NCI-H2029 (cell line): Measurements from ENCODE around the gene SFXN5.
"Not testable (repeated sequence)": the region's sequence is repeated elsewhere in the genome, so short reads cannot be mapped to it uniquely, and the experiment has no call there.

ENCODE experiments used
- DNase-seq: peaks from one replicate; lab custom pipeline; 2025; lab: John Stamatoyannopoulos, UW

SFXN5 gene, protein sequence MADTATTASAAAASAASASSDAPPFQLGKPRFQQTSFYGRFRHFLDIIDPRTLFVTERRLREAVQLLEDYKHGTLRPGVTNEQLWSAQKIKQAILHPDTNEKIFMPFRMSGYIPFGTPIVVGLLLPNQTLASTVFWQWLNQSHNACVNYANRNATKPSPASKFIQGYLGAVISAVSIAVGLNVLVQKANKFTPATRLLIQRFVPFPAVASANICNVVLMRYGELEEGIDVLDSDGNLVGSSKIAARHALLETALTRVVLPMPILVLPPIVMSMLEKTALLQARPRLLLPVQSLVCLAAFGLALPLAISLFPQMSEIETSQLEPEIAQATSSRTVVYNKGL

GRCh38 chr2:73071360-73072128, at the start of gene SFXN5:
Gene SFXN5, minus strand, starts transcription at chr2:73071712. Its CDS starts 7 bp downstream, at chr2:73071705.
- DNase-seq: peak; percentile 83

DNA sequence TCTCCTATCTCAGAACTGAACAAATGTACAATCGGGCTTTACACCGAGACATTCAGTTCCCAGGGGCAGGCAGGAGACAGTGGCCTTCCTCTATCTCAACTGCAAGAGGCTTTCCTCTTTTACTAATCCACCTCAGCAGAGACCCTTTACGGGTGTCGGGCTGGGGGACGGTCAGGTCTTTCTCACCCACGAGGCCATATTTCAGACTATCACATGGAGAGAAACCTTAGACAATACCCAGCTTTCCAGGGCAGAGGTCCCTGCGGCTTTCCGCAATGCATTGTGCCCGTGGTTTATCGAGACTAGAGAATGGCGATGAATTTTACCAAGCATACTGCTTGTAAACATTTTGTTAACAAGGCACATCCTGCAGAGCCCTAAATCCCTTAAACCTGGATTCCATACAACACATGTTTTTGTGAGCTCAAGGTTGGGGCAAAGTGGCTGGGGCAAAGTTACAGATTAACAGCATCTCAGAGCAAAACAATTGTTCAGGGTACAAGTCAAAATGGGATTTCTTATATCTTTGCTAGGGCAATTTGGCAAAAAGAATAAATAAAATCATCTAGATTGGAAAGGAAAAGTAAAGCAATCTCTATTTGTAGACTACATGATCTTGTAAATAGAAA, 48.2 kb upstream of the SFXN5 start:
- not testable (repeated sequence) for DNase-seq

DNA sequence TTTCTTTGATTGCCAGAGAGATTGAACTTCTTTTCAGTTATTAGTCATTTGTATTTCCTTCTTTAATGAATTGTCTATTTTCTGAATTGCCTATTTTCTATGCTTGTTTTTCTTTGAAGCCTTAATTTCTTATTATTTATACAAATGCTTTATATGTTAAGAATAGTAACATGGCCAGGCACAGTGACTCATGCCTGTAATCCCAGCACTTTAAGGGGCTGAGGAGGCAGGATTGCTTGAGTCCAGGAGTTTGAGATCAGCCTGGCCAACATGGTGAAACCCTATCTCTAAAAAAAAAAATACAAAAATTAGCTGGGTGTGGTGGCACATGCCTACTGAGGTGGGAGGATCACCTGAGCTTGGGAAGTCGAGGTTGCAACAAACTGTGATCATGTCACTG, 45.9 kb upstream of the SFXN5 start:
- DNase-seq: no peak

GRCh38 chr2:73116182-73116960, 44.9 kb upstream of the SFXN5 start:
- DNase-seq: no peak

GRCh38 chr2:73114273-73114867, 42.9 kb upstream of the SFXN5 start:
- no peak for DNase-seq

- DNase-seq: no peak
Measured at GRCh38 chr2:73112913-73113854, 41.7 kb upstream of the SFXN5 start, which contains the start of gene RAB11FIP5. Gene RAB11FIP5, minus strand, starts transcription at chr2:73112948. Its CDS starts 171 bp downstream, at chr2:73112777.

DNA sequence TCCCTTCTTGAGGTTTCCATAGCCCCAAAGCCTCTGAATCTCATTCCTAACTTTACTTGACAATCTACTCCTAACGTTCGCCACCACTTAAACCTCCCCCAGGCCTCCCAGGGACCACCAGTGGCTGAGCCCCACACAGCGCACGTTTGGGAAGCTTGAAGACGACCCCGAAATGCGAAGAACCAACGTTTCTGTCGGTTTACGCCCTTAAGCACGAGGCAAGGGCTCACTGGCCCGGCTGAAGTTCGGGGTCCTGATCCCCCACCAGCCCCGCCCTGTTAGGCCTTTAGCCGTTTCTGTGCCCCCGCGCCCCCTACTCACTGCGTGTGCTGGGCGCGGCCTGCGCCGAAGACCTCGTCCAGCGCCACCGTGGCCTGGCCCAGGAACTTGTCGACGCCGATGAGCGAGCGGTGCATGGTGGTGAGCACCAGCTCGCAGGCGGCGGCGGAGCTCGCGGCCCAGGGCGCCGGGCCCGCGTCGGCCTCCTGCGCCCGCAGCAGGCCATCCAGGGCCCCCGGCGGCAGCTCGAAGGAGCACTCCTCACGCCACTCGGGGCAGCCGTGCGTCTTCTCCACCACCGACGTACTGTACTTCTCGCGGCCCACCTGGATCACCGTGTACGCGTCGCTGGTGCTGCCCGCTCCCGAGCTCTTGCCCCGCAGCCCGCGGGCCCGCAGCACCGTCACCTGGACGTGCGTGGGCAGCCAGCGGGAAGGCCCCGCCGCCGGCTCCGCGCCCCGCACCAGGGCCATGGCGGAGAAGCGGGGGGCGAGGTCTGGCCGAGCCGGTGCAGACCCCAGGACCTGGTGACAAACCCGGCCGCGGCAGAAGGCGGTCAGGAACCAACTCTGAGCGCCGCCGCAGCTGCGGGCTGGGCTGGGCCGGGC, 40.8 kb upstream of the SFXN5 start:
- DNase-seq: no peak

DNA sequence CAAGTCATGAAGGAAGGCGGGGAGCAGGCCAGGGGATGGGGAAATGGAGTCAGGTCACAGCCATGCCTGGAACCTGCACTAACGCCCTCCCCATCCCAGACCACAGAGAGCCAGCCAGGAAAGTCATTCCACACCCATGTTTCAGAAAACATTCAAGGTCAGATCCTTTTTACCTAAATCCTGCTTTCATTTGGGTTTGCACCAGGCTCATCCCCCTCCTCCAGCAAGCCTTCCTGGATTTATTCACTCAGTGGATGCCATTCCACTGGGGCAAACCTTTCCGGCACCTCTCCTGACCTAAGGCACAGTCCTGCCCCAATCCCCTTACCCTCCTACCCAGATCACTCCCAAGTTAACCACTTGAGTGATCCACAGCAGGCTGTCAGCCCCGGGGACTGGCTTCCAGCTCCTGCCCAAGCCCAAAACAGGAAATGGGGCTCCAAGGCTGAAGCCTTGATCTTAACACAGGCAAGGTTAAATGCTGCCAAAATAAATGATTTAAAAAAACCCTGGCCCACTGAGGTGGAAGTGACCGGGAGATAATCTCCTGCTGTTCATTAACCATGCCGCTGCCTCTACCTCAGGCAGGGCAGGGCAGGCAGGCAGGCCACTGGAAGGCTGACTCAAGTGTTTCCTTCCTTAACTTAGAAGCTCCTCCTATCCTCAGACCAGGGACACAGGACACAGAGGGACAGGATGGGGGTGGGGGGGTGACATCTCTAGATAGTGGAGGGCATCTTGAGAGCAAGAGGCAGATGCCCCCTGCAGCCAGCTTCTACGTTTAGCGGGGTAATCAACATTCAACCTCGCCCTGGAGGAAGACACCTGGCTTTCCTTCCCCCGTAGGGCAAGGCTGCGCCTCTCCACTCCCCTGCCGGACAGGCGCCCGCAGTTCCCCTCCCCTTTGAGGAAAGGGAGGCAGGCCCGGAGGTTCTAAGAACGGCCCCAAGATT, 39.8 kb upstream of the SFXN5 start:
- no peak for DNase-seq

DNA sequence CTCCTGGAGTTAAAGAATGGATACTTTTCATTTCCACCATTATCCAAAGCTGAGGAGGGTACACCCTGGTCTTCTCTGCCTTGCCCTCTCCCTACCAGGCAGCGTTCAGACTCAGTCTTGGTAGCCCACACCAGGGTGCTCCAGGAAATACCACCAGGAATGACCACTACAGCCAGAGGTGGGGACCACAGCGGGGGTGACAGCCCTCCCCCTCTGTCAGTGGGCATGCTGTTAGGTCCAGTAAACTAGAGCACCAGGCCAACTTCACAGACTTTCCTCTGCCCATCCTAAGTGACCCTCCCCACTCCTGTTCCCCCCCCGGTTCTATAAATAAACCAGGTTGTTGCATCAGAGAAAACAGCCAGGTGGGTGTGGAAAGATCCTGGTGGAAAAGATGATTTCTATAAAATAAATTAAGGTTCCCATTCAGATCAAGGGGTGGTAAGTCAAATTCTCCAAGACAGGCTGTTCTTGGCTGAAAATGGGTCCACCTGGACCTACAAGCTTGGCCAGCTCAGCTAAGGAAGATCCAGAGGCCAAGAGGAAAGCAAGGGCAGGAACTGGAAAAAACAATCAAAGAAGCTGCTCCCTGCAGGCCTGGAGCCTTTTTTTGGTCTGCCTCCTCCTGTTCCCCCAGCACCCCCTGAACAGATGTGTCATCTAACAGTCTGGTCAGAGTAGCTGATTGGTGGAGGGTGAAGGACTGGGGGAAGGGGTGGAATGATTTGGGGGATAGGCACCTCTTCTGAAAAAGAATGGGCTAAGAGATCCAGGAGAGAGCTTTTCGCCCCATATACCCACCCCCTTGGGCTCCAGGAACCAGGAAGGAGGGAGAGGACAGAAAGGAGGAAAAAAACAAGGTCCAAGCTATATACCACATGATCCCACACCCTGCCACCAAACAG, 38.9 kb upstream of the SFXN5 start:
- DNase-seq: no peak

GRCh38 chr2:73109431-73110167, 38.1 kb upstream of the SFXN5 start:
- DNase-seq: no peak

GRCh38 chr2:73107211-73107926, 35.9 kb upstream of the SFXN5 start:
- no peak for DNase-seq

GRCh38 chr2:73106791-73107190, 35.3 kb upstream of the SFXN5 start:
- no peak for DNase-seq

- DNase-seq: no peak
Measured at GRCh38 chr2:73105511-73105971, 34.0 kb upstream of the SFXN5 start.

DNA sequence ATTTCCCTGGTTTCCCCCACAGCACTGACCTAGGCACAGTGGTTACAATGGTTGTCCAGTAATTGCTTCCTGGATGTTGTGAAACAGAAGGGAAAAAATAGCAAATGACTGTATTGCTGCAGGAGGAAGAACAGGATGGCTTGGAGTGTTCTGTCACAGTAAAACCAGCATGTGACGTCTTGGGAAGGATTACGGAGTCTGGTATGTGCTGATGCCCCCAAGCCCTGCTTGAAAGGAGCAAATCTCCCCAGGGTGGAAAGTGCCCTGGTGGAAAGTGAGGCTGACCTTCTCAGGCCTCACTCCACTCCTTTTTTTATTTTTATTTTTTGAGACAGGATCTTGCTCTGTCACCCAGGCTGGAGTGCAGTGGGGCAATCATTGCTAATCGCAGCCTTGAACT, 33.4 kb upstream of the SFXN5 start:
- DNase-seq: no peak

DNA sequence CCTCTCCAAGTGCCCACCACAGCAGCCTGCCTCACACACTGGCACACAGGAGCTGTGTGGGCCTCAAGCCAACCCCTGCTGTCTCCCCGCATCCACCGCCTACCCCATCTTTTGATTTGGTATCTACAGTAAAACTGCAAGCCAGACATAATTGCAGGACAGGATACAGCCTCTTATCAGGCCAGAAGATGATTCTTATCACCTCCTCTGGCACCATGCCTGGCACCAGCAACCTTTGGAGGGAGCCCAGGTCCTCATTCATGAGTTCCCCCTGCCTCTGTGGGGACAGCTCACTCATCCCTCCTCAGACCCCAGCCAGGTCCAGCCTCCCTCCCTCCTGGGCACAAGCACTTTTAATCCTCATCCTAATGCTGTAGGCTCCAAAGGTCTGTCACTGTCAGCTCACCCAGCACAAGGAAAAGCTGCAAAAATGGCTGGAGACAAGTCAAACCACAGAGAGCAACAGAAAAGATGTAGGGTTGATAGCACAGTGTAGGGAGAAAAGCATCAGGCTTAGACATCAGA, 31.6 kb upstream of the SFXN5 start:
- peak; percentile 70 for DNase-seq
